ENCODE results near the gene MTFR1L.

GRCh38 chr1:25792115-25792514 lies 27.6 kb upstream of the MTFR1L start:
- TF ChIP-seq CTCF (IDR thresholded peaks at IDR 0.05) (no peak), POLR2A (IDR thresholded peaks at IDR 0.05) (no peak)

Measured in breast epithelium (tissue), 3 donors.